Effector memory CD4-positive, alpha-beta T cell (primary cell): Measurements from ENCODE around the gene SLC41A2.
"Not testable (repeated sequence)": the region's sequence is repeated elsewhere in the genome, so short reads cannot be mapped to it uniquely, and the experiment has no call there.

Experiments
- DNase-seq, 3 donors: peaks; one replicate each; pipeline ENCODE4 v3.0.0-alpha.2; 2020
- H3K27ac ChIP-seq: 2 replicates; pipeline ENCODE4 v1.7.0; 2013; ENCODE audit warnings: mild to moderate bottlenecking, low read length, moderate library complexity; ENCODE audit not compliant: insufficient read depth, poor library complexity, severe bottlenecking
- H3K27me3 ChIP-seq: replicated peaks from 2 replicates; pipeline ENCODE4 v1.7.0; 2013; ENCODE audit warnings: mild to moderate bottlenecking, low read length; ENCODE audit not compliant: insufficient read depth, control insufficient read depth, poor library complexity, severe bottlenecking
- H3K36me3 ChIP-seq: 2 replicates; pipeline ENCODE4 v1.7.0; 2013; ENCODE audit warnings: mild to moderate bottlenecking, low read length, moderate library complexity; ENCODE audit not compliant: control insufficient read depth, insufficient read depth
- H3K4me1 ChIP-seq: 2 replicates; pipeline ENCODE4 v1.7.0; 2013; ENCODE audit warnings: low read length, mild to moderate bottlenecking; ENCODE audit not compliant: control insufficient read depth, insufficient read depth, poor library complexity, severe bottlenecking
- H3K4me3 ChIP-seq: 2 replicates; pipeline ENCODE4 v1.7.0; 2013; ENCODE audit warnings: low read length, low read depth, mild to moderate bottlenecking; ENCODE audit not compliant: insufficient read depth, poor library complexity, severe bottlenecking
- H3K9me3 ChIP-seq: 2 replicates; pipeline ENCODE4 v1.7.0; 2013; ENCODE audit warnings: mild to moderate bottlenecking, low read length, moderate library complexity; ENCODE audit not compliant: control insufficient read depth

SLC41A2 gene

GRCh38 chr12:104951759-104952509, 6.2 kb downstream of the SLC41A2 start:
- no peak for DNase-seq
- no peaks in the 10 kb centered on the region for H3K36me3 ChIP-seq
- no peak overlapping the region for H3K4me3 ChIP-seq
- H3K9me3 ChIP-seq, result no peaks in the 10 kb centered on the region
- no peak overlapping the region for H3K27ac ChIP-seq
- H3K27me3 ChIP-seq, result no peaks in the 10 kb centered on the region
- no peaks in the 10 kb centered on the region for H3K4me1 ChIP-seq

DNA sequence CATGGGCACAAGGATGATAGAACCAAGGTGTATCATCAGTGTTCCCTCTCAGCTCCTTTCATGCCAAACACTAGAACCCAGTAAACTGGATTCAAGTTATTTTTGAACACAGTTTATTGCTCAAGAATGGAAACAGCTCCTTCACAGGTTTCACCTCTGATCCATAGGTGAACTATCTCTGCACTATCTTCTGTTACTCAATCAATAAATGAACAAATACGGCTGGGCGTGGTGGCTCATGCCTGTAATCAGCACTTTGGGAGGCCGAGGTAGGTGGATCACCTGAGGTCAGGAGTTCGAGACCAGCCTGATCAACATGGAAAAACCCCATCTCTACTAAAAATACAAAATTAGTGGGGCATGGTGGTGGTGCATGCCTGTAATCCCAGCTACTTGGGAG, 9.4 kb downstream of the SLC41A2 start:
- DNase-seq, H3K27ac ChIP-seq, H3K9me3 ChIP-seq, H3K27me3 ChIP-seq, H3K4me1 ChIP-seq, H3K4me3 ChIP-seq, H3K36me3 ChIP-seq: not testable (repeated sequence)

GRCh38 chr12:104944252-104944651, 13.8 kb downstream of the SLC41A2 start:
- DNase-seq, result no peak
- no peaks in the 10 kb centered on the region for H3K9me3 ChIP-seq
- no peak overlapping the region for H3K4me3 ChIP-seq
- no peaks in the 10 kb centered on the region for H3K4me1 ChIP-seq
- no peaks in the 10 kb centered on the region for H3K36me3 ChIP-seq
- H3K27ac ChIP-seq, result no peak overlapping the region
- H3K27me3 ChIP-seq, result no peaks in the 10 kb centered on the region

DNA sequence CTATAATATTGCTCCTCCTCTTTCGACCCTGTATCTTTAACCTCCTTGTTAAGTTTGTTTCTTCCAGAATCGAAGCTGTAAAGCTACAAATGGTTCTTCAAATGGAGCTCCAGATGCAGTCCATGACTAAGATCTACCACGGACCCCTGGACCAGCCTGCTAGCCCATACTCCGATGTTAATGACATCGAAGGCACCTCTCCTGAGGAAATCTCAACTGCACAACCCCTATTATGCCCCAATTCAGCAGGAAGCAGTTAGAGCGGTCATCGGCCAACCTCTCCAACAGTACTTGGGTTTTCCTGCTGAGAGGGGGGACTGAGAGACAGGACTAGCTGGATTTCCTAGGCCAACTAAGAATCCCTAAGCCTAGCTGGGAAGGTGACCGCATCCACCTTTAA, 14.7 kb downstream of the SLC41A2 start:
- H3K36me3 ChIP-seq, H3K27ac ChIP-seq, H3K4me3 ChIP-seq, H3K27me3 ChIP-seq, DNase-seq, H3K4me1 ChIP-seq, H3K9me3 ChIP-seq: not testable (repeated sequence)

GRCh38 chr12:104942075-104942474, 16.0 kb downstream of the SLC41A2 start:
- no peaks in the 10 kb centered on the region for H3K4me1 ChIP-seq
- no peak for DNase-seq
- no peak overlapping the region for H3K27ac ChIP-seq
- no peaks in the 10 kb centered on the region for H3K9me3 ChIP-seq
- no peak overlapping the region for H3K4me3 ChIP-seq
- H3K27me3 ChIP-seq, result no peaks in the 10 kb centered on the region
- H3K36me3 ChIP-seq, result no peaks in the 10 kb centered on the region

GRCh38 chr12:104941454-104941853, 16.6 kb downstream of the SLC41A2 start:
- no peaks in the 10 kb centered on the region for H3K4me1 ChIP-seq
- no peak for DNase-seq
- no peaks in the 10 kb centered on the region for H3K9me3 ChIP-seq
- H3K36me3 ChIP-seq, result no peaks in the 10 kb centered on the region
- H3K4me3 ChIP-seq, result no peak overlapping the region
- no peak overlapping the region for H3K27ac ChIP-seq
- H3K27me3 ChIP-seq, result no peaks in the 10 kb centered on the region

- Histone ChIP-seq H3K36me3 (no peaks in the 10 kb centered on the region), H3K4me1 (no peaks in the 10 kb centered on the region), H3K9me3 (no peaks in the 10 kb centered on the region), H3K27ac (no peak overlapping the region), H3K4me3 (no peak overlapping the region), H3K27me3 (no peaks in the 10 kb centered on the region)
- DNase-seq, result no peak
Measured at GRCh38 chr12:104939089-104939488, 19.0 kb downstream of the SLC41A2 start.

GRCh38 chr12:104938371-104938770, 19.7 kb downstream of the SLC41A2 start:
- no peak overlapping the region for H3K4me3 ChIP-seq

GRCh38 chr12:104935886-104936285, 22.2 kb downstream of the SLC41A2 start:
- H3K27me3 ChIP-seq, result no peaks in the 10 kb centered on the region
- H3K9me3 ChIP-seq, result no peaks in the 10 kb centered on the region
- H3K4me1 ChIP-seq, result no peaks in the 10 kb centered on the region
- no peak overlapping the region for H3K4me3 ChIP-seq
- H3K36me3 ChIP-seq, result no peaks in the 10 kb centered on the region
- no peak overlapping the region for H3K27ac ChIP-seq
- DNase-seq, result no peak

More at GRCh38 chr12:104938371-104938770, 19.7 kb downstream of the SLC41A2 start:
- Histone ChIP-seq H3K27ac (no peak overlapping the region), H3K9me3 (no peaks in the 10 kb centered on the region), H3K36me3 (no peaks in the 10 kb centered on the region), H3K4me1 (no peaks in the 10 kb centered on the region), H3K27me3 (no peaks in the 10 kb centered on the region)
- no peak for DNase-seq

GRCh38 chr12:104933778-104934177, 24.3 kb downstream of the SLC41A2 start:
- H3K27me3 ChIP-seq, result no peaks in the 10 kb centered on the region
- no peaks in the 10 kb centered on the region for H3K4me1 ChIP-seq
- no peak overlapping the region for H3K27ac ChIP-seq
- no peaks in the 10 kb centered on the region for H3K36me3 ChIP-seq
- no peak for DNase-seq
- H3K4me3 ChIP-seq, result no peak overlapping the region
- no peaks in the 10 kb centered on the region for H3K9me3 ChIP-seq
